K562 (cell line): ENCODE results near the gene FGD6. TPM values are rescaled to one million over a fixed set of nuclear protein-coding genes. Genes with fewer than 3 reads are reported as not detected.

Source experiments
- ATAC-seq: fragments of 200-7000 bp; cut with Tn5 transposase; 3 replicates; pipeline ENCODE4 v1.9.1; 2020; ENCODE audit warnings: moderate library complexity
- BruUV-seq: library from RNA; stranded (reverse); fragments of 400-500 nt; replicated peaks from 2 replicates; lab custom pipeline; 2021; lab: Mats Ljungman, UMichigan
- CTCF ChIA-PET: fragments of 300-600 bp; formaldehyde crosslinking; extraction: SDS; loops from one replicate; lab custom pipeline; 2021; ENCODE audit warnings: low intra/inter-chr PET ratio; lab: Yijun Ruan, JAX
- POLR2A ChIA-PET: fragments of 300-600, 350-650 bp; sonication (Branson Sonifier 250); formaldehyde crosslinking; extraction: SDS; loops from one replicate; lab custom pipeline; 2021; ENCODE audit warnings: antibody characterized with exemption, inconsistent platforms; lab: Yijun Ruan, JAX
- DNase-seq, 4 experiments: peaks; one replicate each; pipeline versions ENCODE4 v3.0.0 to v3.0.0-alpha.2; 2011 to 2018; ENCODE audit warnings: low spot score in 3 of 4, mixed read lengths in 3 of 4; ENCODE audit errors: extremely low read depth in 1 of 4
- FAIRE-seq: peaks from 2 replicates; lab custom pipeline; 2011; peaks lifted over from hg19 to GRCh38; lab: Jason Lieb, UNC
- H2AFZ ChIP-seq: 2 replicates; pipeline ENCODE4 v1.6.0; 2011; ENCODE audit warnings: low read depth, low read length, control low read depth, inconsistent platforms
- H3K27ac ChIP-seq: fragments of 200-600 bp; 3 replicates; pipeline ENCODE4 v1.8.0; 2011; ENCODE audit warnings: low read depth, mild to moderate bottlenecking, control low read depth, inconsistent platforms, low read length, moderate library complexity, mixed read lengths; ENCODE audit errors: extremely low read depth
- H3K27me3 ChIP-seq, 2 experiments: fragments of 300-600 bp in 1 of 2; 2 replicates in 1 of 2; 3 replicates in 1 of 2; pipeline versions ENCODE4 v1.6.0 to v1.8.0; 2011; ENCODE audit warnings: inconsistent platforms in 2 of 2, low read length in 2 of 2, mild to moderate bottlenecking in 1 of 2, mixed read lengths in 1 of 2, moderate library complexity in 1 of 2; ENCODE audit not compliant: control insufficient read depth in 2 of 2, insufficient read depth in 2 of 2
- H3K36me3 ChIP-seq: fragments of 300-600 bp; 3 replicates; pipeline ENCODE4 v1.8.0; 2011; ENCODE audit warnings: mild to moderate bottlenecking, low read length, inconsistent platforms; ENCODE audit not compliant: control insufficient read depth, insufficient read depth
- H3K4me1 ChIP-seq, 2 experiments: fragments of 200-600 bp in 1 of 2; replicated peaks in 1 of 2; 2 replicates in 1 of 2; 3 replicates in 1 of 2; pipeline versions ENCODE4 v1.5.1 to v1.8.0; 2011; ENCODE audit warnings: inconsistent platforms in 2 of 2, low read length in 2 of 2, mild to moderate bottlenecking in 1 of 2, mixed read lengths in 1 of 2, moderate library complexity in 1 of 2; ENCODE audit not compliant: control insufficient read depth in 2 of 2, insufficient read depth in 2 of 2
- H3K4me2 ChIP-seq: 2 replicates; pipeline ENCODE4 v1.6.1; 2011; ENCODE audit warnings: low read length, control low read depth, inconsistent platforms, mixed read lengths; ENCODE audit not compliant: insufficient read depth
- H3K4me3 ChIP-seq: fragments of 200-600 bp; sonication (generic), shearing (Covaris generic); 2 replicates; pipeline ENCODE4 v1.5.1; 2016; ENCODE audit warnings: control low read depth, inconsistent platforms
- H3K79me2 ChIP-seq: fragments of 200-600 bp; 3 replicates; pipeline ENCODE4 v1.8.0; 2011; ENCODE audit warnings: low read length, inconsistent platforms; ENCODE audit not compliant: control insufficient read depth, insufficient read depth
- H3K9ac ChIP-seq, 2 experiments: 2 replicates each; pipeline versions ENCODE4 v1.6.0 to v1.6.1; 2011; ENCODE audit warnings: low read depth in 2 of 2, low read length in 2 of 2, control low read depth in 1 of 2, inconsistent platforms in 1 of 2, mild to moderate bottlenecking in 1 of 2, mixed read lengths in 1 of 2; ENCODE audit not compliant: insufficient read depth in 1 of 2
- H3K9me1 ChIP-seq: one replicate; pipeline ENCODE4 v1.6.0; 2011; ENCODE audit warnings: inconsistent platforms, mild to moderate bottlenecking, low read length, moderate library complexity; ENCODE audit not compliant: control insufficient read depth, insufficient read depth
- H3K9me3 ChIP-seq: replicated peaks from 2 replicates; pipeline ENCODE4 v1.5.1; 2011; ENCODE audit warnings: low read depth, low read length, inconsistent platforms; ENCODE audit not compliant: control insufficient read depth, insufficient read depth
- H4K20me1 ChIP-seq: replicated peaks from 2 replicates; pipeline ENCODE4 v1.6.1; 2011; ENCODE audit warnings: low read length, inconsistent platforms, mixed read lengths; ENCODE audit not compliant: control insufficient read depth, insufficient read depth
- CCAR2 ChIP-seq: fragments of 200-400 bp; formaldehyde crosslinking; IDR thresholded peaks from 2 replicates; pipeline ENCODE4 v1.6.1; 2017; ENCODE audit warnings: mild to moderate bottlenecking, low read depth, low read length
- HDAC2 ChIP-seq: fragments of 450-650 bp; IDR thresholded peaks from 2 replicates; pipeline ENCODE4 v1.6.1; 2016; ENCODE audit warnings: mild to moderate bottlenecking
- HMG20A ChIP-seq: fragments of 450-650 bp; formaldehyde crosslinking; conservative IDR thresholded peaks from 2 replicates; pipeline ENCODE4 v1.4.0; 2020; ENCODE audit warnings: mild to moderate bottlenecking, mixed read lengths
- JUNB ChIP-seq: fragments of 450-650 bp; formaldehyde crosslinking; conservative IDR thresholded peaks from 2 replicates; pipeline ENCODE4 v1.4.0; 2020; ENCODE audit warnings: mild to moderate bottlenecking
- KAT2B ChIP-seq: IDR thresholded peaks from one replicate; pipeline ENCODE4 v1.6.1; 2012; ENCODE audit warnings: low read depth, mild to moderate bottlenecking, control low read depth, inconsistent platforms, low read length, moderate library complexity
- MLX ChIP-seq, 2 experiments: fragments of 450-650 bp in 1 of 2; sonication (generic) in 1 of 2; formaldehyde crosslinking; conservative IDR thresholded peaks; 2 replicates each; pipeline versions ENCODE4 v1.4.0 to v1.8.1; 2020 to 2022; ENCODE audit warnings: mild to moderate bottlenecking in 1 of 2, missing genetic modification reagents in 1 of 2
- MTA3 ChIP-seq: fragments of 450-650 bp; formaldehyde crosslinking; IDR thresholded peaks from 2 replicates; pipeline ENCODE4 v1.6.1; 2017; ENCODE audit warnings: mild to moderate bottlenecking, borderline replicate concordance
- MYC ChIP-seq, 2 experiments: fragments of 250-450 bp in 1 of 2; sonication (Bioruptor Pico) in 1 of 2; IDR thresholded peaks; 2 replicates each; pipeline versions ENCODE4 v1.5.1 to v1.6.1; 2012 to 2021; ENCODE audit warnings: low read depth in 2 of 2, borderline replicate concordance in 1 of 2, improper control_type of control experiment in 1 of 2, low read length in 1 of 2, mild to moderate bottlenecking in 1 of 2, moderate library complexity in 1 of 2
- NR3C1 ChIP-seq: sonication (generic); formaldehyde crosslinking; IDR thresholded peaks from 2 replicates; pipeline ENCODE4 v1.8.1; 2022; ENCODE audit warnings: missing genetic modification reagents
- SMARCA4 ChIP-seq: fragments of 450-650 bp; IDR thresholded peaks from 2 replicates; pipeline ENCODE4 v1.6.1; 2016
- SMARCA5 ChIP-seq: fragments of 450-650 bp; IDR thresholded peaks from 2 replicates; pipeline ENCODE4 v1.6.1; 2016
- SNIP1 ChIP-seq: fragments of 450-650 bp; IDR thresholded peaks from 2 replicates; pipeline ENCODE4 v1.7.1; 2017; ENCODE audit warnings: low read depth, mild to moderate bottlenecking
- SREBF2 ChIP-seq: sonication (generic); formaldehyde crosslinking; IDR thresholded peaks from 2 replicates; pipeline ENCODE4 v1.4.0; 2020; ENCODE audit warnings: mild to moderate bottlenecking, missing genetic modification reagents
- TAL1 ChIP-seq: fragments of 450-650 bp; IDR thresholded peaks from 2 replicates; pipeline ENCODE4 v1.6.1; 2016; ENCODE audit warnings: mild to moderate bottlenecking
- TCF15 ChIP-seq: fragments of 250-450 bp; sonication (Bioruptor Pico); IDR thresholded peaks from 2 replicates; pipeline ENCODE4 v1.8.0; 2022; ENCODE audit warnings: moderate library complexity, mild to moderate bottlenecking, inconsistent platforms
- TEAD2 ChIP-seq: fragments of 450-650 bp; IDR thresholded peaks from 2 replicates; pipeline ENCODE4 v1.6.1; 2016; ENCODE audit warnings: missing genetic modification characterization, control low read depth, missing compliant biosample characterization
- TFAM ChIP-seq: fragments of 250-450 bp; sonication (Bioruptor Pico); conservative IDR thresholded peaks from 2 replicates; pipeline ENCODE4 v1.5.0; 2021; ENCODE audit warnings: mild to moderate bottlenecking, moderate library complexity
- ZNF134 ChIP-seq: fragments of 250-450 bp; sonication (Bioruptor Pico); conservative IDR thresholded peaks from 2 replicates; pipeline ENCODE4 v1.4.0; 2020
- ZNF263 ChIP-seq: sonication (generic); formaldehyde crosslinking; IDR thresholded peaks from 2 replicates; pipeline ENCODE4 v1.8.0; 2022; ENCODE audit warnings: mild to moderate bottlenecking, missing genetic modification reagents, borderline replicate concordance
- ZNF75A ChIP-seq: fragments of 450-650 bp; formaldehyde crosslinking; IDR thresholded peaks from 2 replicates; pipeline ENCODE4 v1.4.0; 2020; ENCODE audit warnings: mild to moderate bottlenecking
- WGBS: fragments of 100-300 bp; shearing (Covaris generic); methylation state at CpG from one replicate; pipeline ENCODE4 v1.1.6; 2016; ENCODE audit warnings: low coverage, mixed read lengths; ENCODE audit not compliant: insufficient coverage; ENCODE audit errors: missing lambda C conversion rate; 5-methylcytosine and 5-hydroxymethylcytosine counted together
- in situ Hi-C: fragments of 300-500 bp; cut with MboI; formaldehyde crosslinking; loops from 4 replicates; pipeline ENCODE4 v1.15.0; 2018; ENCODE audit warnings: inconsistent platforms, mixed read lengths
- intact Hi-C: fragments of 100-400 bp; cut with micrococcal nuclease; formaldehyde crosslinking; loops from 2 replicates; pipeline ENCODE4 v1.14.2; 2022
- polyA plus RNA-seq, 8 experiments: library from polyadenylated mRNA; depleted of rRNA in 4 of 8; stranded (reverse) in 5 of 8; unstranded in 3 of 8; fragments of >200 nt; fragmentation: Nextera tagmentation in 2 of 8; fragmentation: Illumina TruSeq in 1 of 8; extraction: Ambion mirVana in 2 of 8; extraction: Trizol in 1 of 8; gene quantifications; 2 replicates each; pipeline versions ENCODE4 v1.2.1 to v1.2.3, GENCODE V29; 2011 to 2014; ENCODE audit warnings: inconsistent platforms in 1 of 8, missing spikeins in 1 of 8
- total RNA-seq, 7 experiments: library from RNA; depleted of rRNA in 6 of 7; stranded (reverse); fragments of >200 nt in 6 of 7; fragmentation: Illumina TruSeq in 2 of 7; extraction: Trizol in 2 of 7; gene quantifications; 2 replicates each; pipeline versions ENCODE4 v1.2.1 to v1.2.3, GENCODE V29; 2011 to 2021; ENCODE audit warnings: low replicate concordance in 1 of 7

The FGD6 gene
- total and polyA plus RNA-seq, 9 of the 15 experiments (the other 6 are each of a cell fraction or from before 2014, with no cell fraction given): 1.5 to 11.1 (median 5.8) TPM

- DNase-seq (no peak), ATAC-seq (no peak), FAIRE-seq (no peak)
- H3K4me3 ChIP-seq: no peak overlapping the region
- H3K9me3 ChIP-seq: no peaks in the 10 kb centered on the region
- BruUV-seq: no TSS peak
- WGBS: 37% methylated on average over 2 of the region's 2 CpGs
- H3K4me2 ChIP-seq: no peak overlapping the region
- POLR2A ChIA-PET: no interaction called here
- H4K20me1 ChIP-seq: no peaks in the 10 kb centered on the region
- H2AFZ ChIP-seq: no peak overlapping the region
- no peaks in the 10 kb centered on the region for H3K27me3 ChIP-seq
- H3K9ac ChIP-seq: no peak overlapping the region
- no peaks in the 10 kb centered on the region for H3K9me1 ChIP-seq
- in situ Hi-C loops (no loop called here), intact Hi-C loops (no loop called here)
- CTCF ChIA-PET: no interaction called here
- no peaks in the 10 kb centered on the region for H3K79me2 ChIP-seq
- TF ChIP-seq MLX (CRISPR knock-in tag; conservative IDR thresholded peaks at IDR 0.05): no peak
- TF ChIP-seq TEAD2 (tag): no peak
- no peak for TF ChIP-seq SMARCA4
- TF ChIP-seq ZNF263 (CRISPR knock-in tag): no peak
- TF ChIP-seq SMARCA5: no peak
- no peak for TF ChIP-seq HDAC2
- TF ChIP-seq HMG20A: no peak
- no peak for TF ChIP-seq TCF15
- no peak for TF ChIP-seq JUNB (CRISPR knock-in tag)
- TF ChIP-seq MTA3: no peak
- TF ChIP-seq KAT2B: no peak
- TF ChIP-seq ZNF134: no peak
- no peak for TF ChIP-seq SNIP1
- no peak for TF ChIP-seq CCAR2
- no peak for TF ChIP-seq MYC (IDR thresholded peaks at IDR 0.05; ENCODE audit: low read depth, low read length)
- no peak for TF ChIP-seq MYC (CRISPR knock-in tag; IDR thresholded peaks at IDR 0.05; ENCODE audit: borderline replicate concordance, low read depth)
- no peak for TF ChIP-seq TAL1
- no peak for TF ChIP-seq TFAM (CRISPR knock-in tag)
- no peak for TF ChIP-seq NR3C1 (CRISPR knock-in tag)
- no peak for TF ChIP-seq ZNF75A
- TF ChIP-seq SREBF2 (CRISPR knock-in tag): no peak
- H3K27ac ChIP-seq: no peak overlapping the region
- H3K36me3 ChIP-seq: no peaks in the 10 kb centered on the region
- no peaks in the 10 kb centered on the region for H3K4me1 ChIP-seq
These were observed 74.7 kb downstream of the FGD6 start for GRCh38 chr12:95142431-95143151.
